Activated naive CD4-positive, alpha-beta T cell treated with anti-CD3 and anti-CD28 coated beads, Interleukin-2, amount 10 ng/mL, durations not matched to agents 7 days and 5 days (primary cell): ENCODE data around the gene IL6R.

Experiments used
- CTCF ChIA-PET: fragments of 350-600 bp; sonication (Branson Sonifier 250); formaldehyde crosslinking; loops from one replicate; lab custom pipeline; 2021; ENCODE audit warnings: antibody characterized with exemption; lab: Charles Lee
- DNase-seq: peaks from one replicate; pipeline ENCODE4 v3.0.0-alpha.2; 2020
- H3K27ac Mint-ChIP-seq: one replicate; pipeline ENCODE4 v1.8.0; 2021; ENCODE audit warnings: mild to moderate bottlenecking, moderate library complexity, mixed read lengths
- H3K27me3 Mint-ChIP-seq: one replicate; pipeline ENCODE4 v1.8.0; 2021; ENCODE audit warnings: mild to moderate bottlenecking, mixed read lengths
- H3K36me3 Mint-ChIP-seq: one replicate; pipeline ENCODE4 v1.8.0; 2021; ENCODE audit warnings: mixed read lengths
- H3K4me1 Mint-ChIP-seq: one replicate; pipeline ENCODE4 v1.8.0; 2021; ENCODE audit warnings: mixed read lengths
- H3K4me3 Mint-ChIP-seq: one replicate; pipeline ENCODE4 v1.8.0; 2021; ENCODE audit warnings: mild to moderate bottlenecking, moderate library complexity, mixed read lengths
- H3K9me3 Mint-ChIP-seq: one replicate; pipeline ENCODE4 v1.8.0; 2021; ENCODE audit warnings: mixed read lengths

The IL6R gene

DNA sequence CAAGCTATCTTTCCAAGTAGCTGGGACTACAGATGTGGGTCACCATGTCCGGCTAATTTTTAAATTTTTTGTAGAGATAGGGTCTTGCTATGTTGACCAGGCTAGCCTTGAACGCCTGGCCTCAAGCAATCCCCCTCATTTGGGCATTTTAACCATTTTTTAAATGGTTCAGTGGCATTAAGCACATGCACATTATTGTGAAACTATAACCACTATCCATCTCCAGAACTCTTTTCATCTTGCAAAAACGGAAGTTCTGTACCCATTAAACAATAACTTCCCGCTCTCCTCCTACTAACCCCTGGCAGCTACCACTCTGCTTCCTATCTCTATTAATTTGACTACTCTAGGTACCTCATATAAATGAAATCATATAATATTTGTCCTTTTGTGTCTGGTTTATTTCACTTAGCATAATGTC, 4.8 kb upstream of the IL6R start:
- H3K4me1 Mint-ChIP-seq, result peaks cover 51% of the 10 kb centered on the region
- H3K27ac Mint-ChIP-seq, result no peak overlapping the region
- CTCF ChIA-PET, result interaction anchor here (1.5 kb wide), 2 partner anchors 14 to 73 kb away, joined by 3 to 4 read pairs; no protein-coding TSS in a partner anchor
- no peak overlapping the region for H3K4me3 Mint-ChIP-seq
- DNase-seq, result no peak
- H3K36me3 Mint-ChIP-seq, result no peaks in the 10 kb centered on the region
- H3K9me3 Mint-ChIP-seq, result no peaks in the 10 kb centered on the region
- H3K27me3 Mint-ChIP-seq, result peaks cover 8% of the 10 kb centered on the region

DNA sequence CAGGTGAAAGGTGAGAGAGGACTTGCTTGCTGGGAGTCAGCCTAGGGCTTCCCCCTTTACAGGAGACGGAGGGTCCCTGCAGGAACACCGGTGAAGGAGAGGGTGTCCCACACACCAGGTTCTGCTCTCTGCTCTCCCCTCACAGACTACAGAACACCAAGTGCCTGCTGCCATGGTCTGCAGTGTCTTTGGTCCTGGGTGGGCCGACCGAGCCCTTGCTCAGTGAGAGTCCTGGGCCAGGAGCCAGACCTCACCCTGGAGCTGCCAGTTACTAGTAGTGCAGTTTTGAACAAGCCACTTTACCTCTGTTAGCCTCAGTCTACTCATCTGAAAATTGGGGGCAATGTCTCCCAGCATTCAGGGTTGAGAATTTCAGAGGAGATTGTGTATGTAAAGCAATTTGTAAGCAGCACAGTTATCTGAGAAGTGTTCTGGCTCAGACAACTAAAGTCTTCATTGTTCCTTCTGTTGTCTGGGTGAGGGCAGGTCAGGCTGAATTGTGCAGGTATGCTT, 2.7 kb upstream of the IL6R start:
- Mint-ChIP-seq H3K9me3 (no peaks in the 10 kb centered on the region), H3K4me1 (peaks cover 70% of the 10 kb centered on the region), H3K4me3 (no peak overlapping the region), H3K36me3 (no peaks in the 10 kb centered on the region), H3K27me3 (peaks cover 18% of the 10 kb centered on the region), H3K27ac (peak overlapping the region; percentile 87)
- CTCF ChIA-PET, result interaction anchor here (1.5 to 2.0 kb wide), 2 partner anchors 46 to 63 kb away, joined by 4 read pairs; no protein-coding TSS in a partner anchor
- DNase-seq, result no peak

DNA sequence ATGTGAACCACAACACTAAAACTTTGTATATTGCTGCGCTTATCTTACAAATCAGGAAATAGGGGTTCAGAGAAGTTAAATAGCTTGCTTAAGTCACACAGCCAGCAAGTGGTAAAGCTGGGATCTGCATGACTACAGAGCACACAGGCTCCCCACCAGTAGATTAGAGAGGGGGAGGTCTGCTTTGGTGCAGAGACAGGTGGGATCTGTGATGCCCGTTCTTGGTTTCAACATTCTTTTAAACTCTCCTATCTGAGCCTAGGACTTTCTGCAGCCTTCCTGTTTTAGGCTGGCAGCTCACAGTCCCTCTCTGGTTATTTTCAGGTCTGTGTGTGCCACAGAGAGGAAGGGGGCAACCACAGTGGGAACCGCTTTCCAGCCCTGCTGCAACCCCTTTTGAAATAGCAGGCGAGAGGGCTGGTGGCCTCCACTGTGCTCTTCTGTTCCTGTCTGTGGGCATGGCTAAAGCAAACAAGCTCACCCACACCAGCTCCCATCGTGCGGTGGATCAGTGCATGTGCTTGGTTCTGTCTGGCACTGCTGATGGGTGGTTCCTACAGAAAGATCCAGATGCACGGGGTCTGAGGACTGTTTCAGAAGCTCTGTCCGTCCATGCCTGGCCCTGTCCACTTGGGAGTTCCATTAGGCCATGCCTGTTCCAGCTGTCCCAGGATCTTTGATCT, 1.7 kb upstream of the IL6R start:
- H3K4me3 Mint-ChIP-seq, result peak overlapping the region; percentile 34
- CTCF ChIA-PET, result interaction anchor here (0.7 to 2.0 kb wide), 7 partner anchors 42 to 82 kb away, joined by 3 to 14 read pairs (median 4); no protein-coding TSS in a partner anchor
- H3K27me3 Mint-ChIP-seq, result peaks cover 18% of the 10 kb centered on the region
- no peaks in the 10 kb centered on the region for H3K9me3 Mint-ChIP-seq
- peak overlapping the region; percentile 87 for H3K27ac Mint-ChIP-seq
- no peaks in the 10 kb centered on the region for H3K36me3 Mint-ChIP-seq
- peak; percentile 52 for DNase-seq
- peaks cover 76% of the 10 kb centered on the region for H3K4me1 Mint-ChIP-seq

DNA sequence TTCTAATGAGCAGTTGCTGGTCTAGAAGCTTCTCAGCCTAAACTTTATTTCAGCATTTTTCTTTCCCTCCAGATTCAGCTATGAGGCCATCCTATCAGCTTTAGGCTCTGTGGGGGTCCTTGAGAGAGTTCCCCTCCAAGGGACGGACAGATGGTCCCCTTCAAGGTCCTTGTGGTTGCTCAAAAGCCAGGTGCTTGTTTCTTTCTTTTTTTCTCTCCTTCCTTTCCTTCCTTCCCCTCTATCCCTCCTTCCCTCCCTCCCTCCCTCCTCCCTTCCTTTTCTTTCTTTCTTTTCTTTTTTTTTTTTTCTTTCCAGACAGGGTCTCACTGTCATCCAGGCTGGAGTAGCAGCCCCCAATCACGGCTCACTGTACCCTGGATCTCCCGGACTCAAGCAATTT, 1.2 kb upstream of the IL6R start:
- peaks cover 82% of the 10 kb centered on the region for H3K4me1 Mint-ChIP-seq
- H3K27ac Mint-ChIP-seq, result peak overlapping the region; percentile 87

DNA sequence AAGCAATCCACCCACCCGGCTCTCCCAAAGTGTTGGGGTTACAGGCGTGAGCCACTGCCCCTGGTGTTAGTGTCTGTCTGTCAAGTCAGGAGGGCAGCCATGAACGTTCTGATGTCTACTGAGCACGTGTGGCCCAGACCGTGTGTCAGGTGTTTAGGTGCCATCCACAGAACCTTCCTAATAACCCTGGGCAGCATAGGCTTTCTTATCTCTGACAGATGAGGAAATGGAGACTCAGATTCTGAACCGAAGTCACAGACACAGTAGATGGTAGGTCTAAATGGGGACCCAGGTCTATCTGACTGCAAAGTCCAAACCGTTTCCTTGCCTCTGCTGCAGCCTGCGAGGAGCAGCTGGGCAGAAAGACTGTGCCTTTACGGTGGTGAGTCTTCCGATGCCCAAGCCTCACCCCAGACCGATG, 622 bp upstream of the IL6R start:
- Mint-ChIP-seq H3K27ac (peak overlapping the region; percentile 78), H3K36me3 (no peaks in the 10 kb centered on the region), H3K9me3 (no peaks in the 10 kb centered on the region), H3K4me3 (peak overlapping the region; percentile 73), H3K4me1 (peaks cover 87% of the 10 kb centered on the region), H3K27me3 (peaks cover 18% of the 10 kb centered on the region)
- CTCF ChIA-PET, result interaction anchor here (1.7 to 2.0 kb wide), 2 partner anchors 61 to 76 kb away, joined by 4 to 14 read pairs; no protein-coding TSS in a partner anchor
- no peak for DNase-seq

More for the DNA sequence above, 1.2 kb upstream of the IL6R start:
- no peak for DNase-seq
- H3K4me3 Mint-ChIP-seq, result no peak overlapping the region
- H3K36me3 Mint-ChIP-seq, result no peaks in the 10 kb centered on the region
- no peaks in the 10 kb centered on the region for H3K9me3 Mint-ChIP-seq
- CTCF ChIA-PET, result interaction anchor here (0.7 to 2.0 kb wide), 7 partner anchors 42 to 81 kb away, joined by 3 to 14 read pairs (median 4); no protein-coding TSS in a partner anchor
- peaks cover 18% of the 10 kb centered on the region for H3K27me3 Mint-ChIP-seq

DNA sequence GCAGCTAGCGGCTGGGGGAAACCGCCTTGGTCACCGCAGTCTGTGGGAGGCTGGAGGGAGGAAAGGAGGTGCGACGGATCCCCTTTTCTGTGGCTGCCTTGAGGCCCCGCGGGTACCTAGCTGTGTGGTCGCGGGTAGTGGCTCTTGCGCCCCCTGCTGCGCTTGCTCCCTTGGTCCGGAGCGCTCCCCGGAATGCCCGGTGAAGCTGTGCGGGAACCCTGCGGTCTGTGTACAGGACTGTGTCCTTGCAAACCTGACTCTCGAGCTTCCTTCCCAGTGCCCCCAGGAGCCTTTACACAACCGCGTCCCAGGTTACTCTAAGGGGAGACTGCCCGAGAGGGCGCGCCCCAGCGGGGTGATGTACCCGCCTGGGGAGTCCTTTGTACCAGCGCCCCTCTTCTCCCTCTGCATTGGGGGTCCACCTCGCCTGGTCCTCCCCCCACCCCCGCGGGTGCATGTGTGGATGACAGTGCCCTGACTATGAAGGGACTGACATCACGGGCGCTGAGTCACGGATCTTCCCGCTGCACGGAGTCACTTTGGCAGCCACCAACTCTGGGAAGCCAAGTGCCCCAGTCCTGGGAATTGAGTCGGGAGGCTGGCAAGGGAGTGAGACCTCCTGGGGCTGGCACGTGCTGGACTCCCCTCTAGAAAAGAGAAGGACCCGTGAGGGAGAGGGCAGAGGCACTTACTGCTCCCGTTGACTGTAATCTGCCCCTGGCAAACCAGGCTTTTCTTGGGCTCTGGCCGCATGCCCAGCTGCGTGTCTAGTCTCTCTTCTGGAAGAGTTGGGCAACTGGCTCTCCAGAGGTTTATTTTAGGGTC, 816 bp downstream of the IL6R start:
- CTCF ChIA-PET, result interaction anchor here (0.7 to 2.7 kb wide), 8 partner anchors 9 to 88 kb away, joined by 3 to 11 read pairs (median 5); no protein-coding TSS in a partner anchor
- H3K36me3 Mint-ChIP-seq, result peaks cover 4% of the 10 kb centered on the region
- H3K4me3 Mint-ChIP-seq, result peak overlapping the region; percentile 84
- H3K27ac Mint-ChIP-seq, result peak overlapping the region; percentile 88
- DNase-seq, result peak; percentile 59
- peaks cover 18% of the 10 kb centered on the region for H3K27me3 Mint-ChIP-seq
- H3K9me3 Mint-ChIP-seq, result no peaks in the 10 kb centered on the region
- peaks cover 92% of the 10 kb centered on the region for H3K4me1 Mint-ChIP-seq

DNA sequence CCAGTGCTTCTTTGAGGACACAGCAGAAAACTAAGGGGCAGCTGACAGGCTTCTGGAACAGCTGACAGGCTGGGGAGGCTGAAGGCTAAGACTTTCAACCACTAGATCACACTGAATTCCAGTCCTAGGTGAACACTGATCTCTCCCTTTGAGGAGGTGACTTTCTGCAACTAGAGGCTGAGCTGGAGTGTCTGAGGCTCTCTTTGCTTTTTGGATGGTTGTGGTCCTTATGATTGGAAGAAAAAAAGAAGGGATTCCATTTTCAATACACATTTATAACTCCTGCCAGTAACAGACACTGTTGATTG, 1.4 kb downstream of the IL6R start:
- no peak for DNase-seq
- Mint-ChIP-seq H3K9me3 (no peaks in the 10 kb centered on the region), H3K27ac (peak overlapping the region; percentile 88), H3K36me3 (peaks cover 4% of the 10 kb centered on the region), H3K27me3 (peaks cover 18% of the 10 kb centered on the region), H3K4me1 (peaks cover 95% of the 10 kb centered on the region), H3K4me3 (peak overlapping the region; percentile 84)
- CTCF ChIA-PET, result interaction anchor here (1.2 to 2.7 kb wide), 6 partner anchors 8 to 73 kb away, joined by 5 to 11 read pairs (median 8); no protein-coding TSS in a partner anchor

DNA sequence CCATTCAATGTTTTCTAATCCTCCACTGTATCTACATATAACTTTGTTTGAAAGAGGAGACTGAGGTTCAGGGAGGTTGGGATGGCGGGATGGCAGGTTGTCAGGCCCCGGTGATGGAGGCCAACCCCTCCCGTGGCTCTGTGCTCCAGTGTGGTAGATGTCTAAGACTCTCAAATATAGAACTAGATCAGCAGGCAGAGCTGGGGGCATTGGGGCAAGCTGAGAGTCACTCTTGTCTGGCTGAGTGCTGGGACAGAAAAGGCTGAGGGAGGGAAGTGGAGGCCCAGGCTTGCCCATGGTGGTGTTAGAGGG, 1.7 kb downstream of the IL6R start:
- Mint-ChIP-seq H3K9me3 (no peaks in the 10 kb centered on the region), H3K27ac (peak overlapping the region; percentile 88), H3K27me3 (peaks cover 18% of the 10 kb centered on the region), H3K4me3 (peak overlapping the region; percentile 84), H3K36me3 (peaks cover 4% of the 10 kb centered on the region), H3K4me1 (peaks cover 92% of the 10 kb centered on the region)
- CTCF ChIA-PET, result interaction anchor here (0.8 to 2.7 kb wide), 7 partner anchors 8 to 73 kb away, joined by 4 to 11 read pairs (median 7); no protein-coding TSS in a partner anchor
- no peak for DNase-seq

DNA sequence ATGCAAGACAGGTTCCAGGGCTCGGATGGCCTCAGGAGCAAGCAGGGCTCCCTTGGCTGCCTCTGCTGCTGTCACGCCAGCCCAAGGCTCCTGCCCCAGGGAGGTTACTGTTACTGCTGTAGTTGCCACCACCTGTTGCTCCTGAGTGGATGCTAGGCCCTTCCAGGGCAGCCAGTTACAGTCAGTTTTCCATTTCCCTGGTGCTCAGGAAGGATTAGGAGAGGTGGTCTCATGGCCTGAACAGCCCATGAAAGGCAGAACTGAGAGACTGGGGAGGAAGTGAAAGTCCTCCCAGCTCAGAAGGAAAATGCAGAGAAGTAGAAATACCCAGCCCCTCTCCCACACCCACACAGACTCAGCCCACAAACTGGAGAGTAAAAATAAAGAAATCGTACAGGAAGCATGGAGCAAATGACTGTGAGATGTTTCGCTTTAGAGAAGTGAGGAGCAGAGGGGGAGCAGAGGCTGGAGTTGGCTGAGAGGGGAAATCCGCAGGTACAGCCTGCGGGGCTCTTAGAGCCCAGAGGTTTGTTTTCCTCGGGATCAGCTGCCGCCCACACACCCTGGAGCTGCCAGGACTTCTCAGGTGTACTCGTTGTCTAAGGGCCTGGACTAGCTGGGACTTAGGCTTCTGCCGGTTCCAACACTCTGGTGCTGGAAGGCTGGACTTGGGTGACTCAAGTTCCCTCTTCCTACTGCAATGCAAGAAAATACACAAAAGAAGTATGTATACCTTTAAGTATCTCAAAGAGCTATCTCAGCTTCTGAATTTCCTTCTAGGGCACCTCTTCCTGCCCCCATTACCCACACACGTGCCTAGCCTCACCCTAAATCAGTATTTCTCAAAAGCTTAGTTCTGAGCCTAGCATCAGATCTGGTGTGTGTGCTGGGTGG, 2.3 kb downstream of the IL6R start:
- H3K27ac Mint-ChIP-seq, result peak overlapping the region; percentile 88
- CTCF ChIA-PET, result interaction anchor here (0.8 to 2.7 kb wide), 8 partner anchors 7 to 72 kb away, joined by 3 to 11 read pairs (median 6); no protein-coding TSS in a partner anchor

DNA sequence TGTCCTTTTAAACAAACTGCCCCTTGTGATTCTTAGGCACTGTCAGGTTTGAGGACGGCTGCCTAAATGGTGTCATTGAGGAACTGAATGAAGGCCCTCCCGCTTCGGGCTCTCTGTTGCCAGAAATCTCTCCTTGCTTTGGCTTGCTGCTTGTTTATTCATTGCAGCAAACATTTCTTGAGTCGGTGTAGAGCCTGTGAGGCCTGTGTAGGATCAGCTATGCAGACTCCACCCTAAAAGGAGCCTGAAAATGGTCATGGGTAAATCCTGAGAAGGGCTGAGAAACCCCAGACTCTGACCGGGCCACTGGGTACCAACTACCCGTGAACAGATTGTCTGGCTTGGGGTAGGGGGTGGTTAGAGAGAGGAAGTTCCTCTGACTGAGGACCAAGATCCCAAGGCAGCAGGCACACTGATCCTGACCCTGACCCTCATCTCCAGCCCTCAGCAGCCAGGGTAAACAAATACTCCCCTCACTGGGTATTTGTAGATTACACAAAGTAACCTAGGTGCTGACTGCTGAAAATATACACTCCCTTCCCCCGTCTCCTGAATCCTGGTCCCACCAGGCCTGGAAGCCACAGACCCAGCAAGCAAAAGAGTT, 3.1 kb downstream of the IL6R start:
- Mint-ChIP-seq H3K4me1 (peaks cover 78% of the 10 kb centered on the region), H3K27ac (peak overlapping the region; percentile 88), H3K9me3 (no peaks in the 10 kb centered on the region), H3K27me3 (peaks cover 18% of the 10 kb centered on the region), H3K4me3 (peak overlapping the region; percentile 84), H3K36me3 (peaks cover 4% of the 10 kb centered on the region)
- DNase-seq, result no peak
- CTCF ChIA-PET, result interaction anchor here (1.1 to 2.7 kb wide), 3 partner anchors 22 to 57 kb away, joined by 3 to 9 read pairs (median 8); no protein-coding TSS in a partner anchor

More for the DNA sequence above, 2.3 kb downstream of the IL6R start:
- H3K9me3 Mint-ChIP-seq, result no peaks in the 10 kb centered on the region
- H3K27me3 Mint-ChIP-seq, result peaks cover 18% of the 10 kb centered on the region
- DNase-seq, result peak; percentile 32
- H3K36me3 Mint-ChIP-seq, result peaks cover 4% of the 10 kb centered on the region
- H3K4me1 Mint-ChIP-seq, result peaks cover 86% of the 10 kb centered on the region
- peak overlapping the region; percentile 84 for H3K4me3 Mint-ChIP-seq

DNA sequence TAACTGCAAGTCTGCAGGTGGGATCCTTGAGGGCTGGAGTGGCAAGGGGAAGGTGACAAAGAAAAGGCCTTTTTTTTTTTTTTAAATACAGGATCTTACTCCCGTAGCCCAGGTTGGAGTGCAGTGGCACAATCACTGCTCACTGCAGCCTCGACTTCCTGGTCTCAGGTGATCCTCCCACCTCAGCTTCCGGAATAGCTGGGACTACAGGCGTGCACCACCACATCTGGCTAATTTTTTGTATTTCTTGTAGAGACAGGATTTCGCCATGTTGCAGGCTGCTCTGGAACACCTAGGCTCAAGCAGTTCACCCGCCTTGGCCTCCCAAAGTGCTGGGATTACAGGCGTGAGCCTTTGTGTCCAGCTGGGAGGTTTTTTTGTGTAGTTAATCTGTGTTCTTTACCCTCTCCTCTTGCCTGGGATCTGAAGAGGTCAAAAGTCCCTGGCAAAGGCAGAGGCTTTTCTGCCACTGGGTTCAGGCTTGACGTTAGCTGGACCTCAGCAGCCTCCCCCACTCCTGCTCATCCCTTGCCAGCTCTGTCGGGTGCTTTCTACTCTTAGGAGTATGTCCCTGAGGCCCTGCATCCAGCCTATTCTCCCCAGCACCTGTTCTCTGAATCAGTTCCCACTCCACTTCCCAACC, 5.2 kb downstream of the IL6R start:
- DNase-seq, result peak; percentile 31
- Mint-ChIP-seq H3K4me3 (no peak overlapping the region), H3K36me3 (peaks cover 4% of the 10 kb centered on the region), H3K27me3 (peaks cover 10% of the 10 kb centered on the region), H3K27ac (peak overlapping the region; percentile 73), H3K4me1 (peaks cover 60% of the 10 kb centered on the region), H3K9me3 (no peaks in the 10 kb centered on the region)
- CTCF ChIA-PET, result interaction anchor here (1.0 kb wide), 1 partner anchor 10 kb away, joined by 3 read pairs; no protein-coding TSS in a partner anchor

DNA sequence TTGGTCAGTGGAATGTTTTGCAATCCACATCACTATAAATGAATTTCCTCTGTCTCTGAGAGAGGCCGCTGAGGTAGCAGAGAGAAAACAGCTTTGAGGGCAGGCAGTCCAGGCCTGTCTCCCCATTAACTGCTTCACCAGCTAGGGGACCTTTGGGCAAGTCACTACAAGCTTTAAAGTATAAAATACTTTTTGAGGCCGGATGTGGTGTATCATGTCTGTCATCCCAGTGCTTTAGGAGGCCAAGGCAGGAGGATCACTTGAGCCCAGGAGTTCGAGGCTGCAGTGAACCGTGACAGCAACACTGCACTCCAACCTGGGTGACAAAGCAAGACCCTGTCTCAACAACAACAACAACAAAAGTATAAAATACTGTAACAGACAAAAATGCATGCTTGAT, 6.4 kb downstream of the IL6R start:
- no peak overlapping the region for H3K4me3 Mint-ChIP-seq
- no peak for DNase-seq
- H3K27ac Mint-ChIP-seq, result no peak overlapping the region
- H3K27me3 Mint-ChIP-seq, result peaks cover under 1% of the 10 kb centered on the region
- peaks cover 4% of the 10 kb centered on the region for H3K36me3 Mint-ChIP-seq
- H3K4me1 Mint-ChIP-seq, result peaks cover 52% of the 10 kb centered on the region
- CTCF ChIA-PET, result no interaction called here
- H3K9me3 Mint-ChIP-seq, result no peaks in the 10 kb centered on the region
